HepG2 (cell line): ENCODE data around the gene GGA3. TPM values are rescaled to one million over a fixed set of nuclear protein-coding genes. Genes with fewer than 3 reads are reported as not detected.

Source experiments
- ATAC-seq: fragments of 200-7000 bp; cut with Tn5 transposase; 3 replicates; pipeline ENCODE4 v1.9.1; 2020; ENCODE audit warnings: mild to moderate bottlenecking, moderate library complexity
- BruUV-seq: library from RNA; stranded (reverse); fragments of 400-500 nt; replicated peaks from 2 replicates; lab custom pipeline; 2021; lab: Mats Ljungman, UMichigan
- CTCF ChIA-PET: fragments of 300-600 bp; formaldehyde crosslinking; extraction: SDS; loops from one replicate; lab custom pipeline; 2021; ENCODE audit warnings: low total read pairs, inconsistent platforms, low intra/inter-chr PET ratio; lab: Yijun Ruan, JAX
- POLR2A ChIA-PET: fragments of 350-600 bp; sonication (Branson Sonifier 250); formaldehyde crosslinking; loops from one replicate; lab custom pipeline; 2020; ENCODE audit warnings: antibody characterized with exemption, inconsistent platforms; lab: Yijun Ruan, JAX
- DNase-seq: peaks from one replicate; pipeline ENCODE4 v3.0.0-alpha.2; 2015; ENCODE audit warnings: low spot score
- FAIRE-seq: peaks from 3 replicates; lab custom pipeline; 2011; peaks lifted over from hg19 to GRCh38; lab: Jason Lieb, UNC
- H2AFZ ChIP-seq: one replicate; pipeline ENCODE4 v1.6.1; 2011; ENCODE audit warnings: low read length, inconsistent platforms
- H3K27ac ChIP-seq: fragments of 300-600 bp; 3 replicates; pipeline ENCODE4 v1.8.0; 2011; ENCODE audit warnings: mixed run types, mild to moderate bottlenecking, mixed read lengths, low read length, inconsistent platforms; ENCODE audit not compliant: insufficient read depth; ENCODE audit errors: extremely low read length
- H3K27me3 ChIP-seq, 2 experiments: fragments of 200-600 bp in 1 of 2; 2 replicates in 1 of 2; 3 replicates in 1 of 2; pipeline versions ENCODE4 v1.6.0 to v1.8.0; 2011; ENCODE audit warnings: low read length in 2 of 2, mild to moderate bottlenecking in 2 of 2, moderate library complexity in 2 of 2, inconsistent platforms in 1 of 2; ENCODE audit not compliant: insufficient read depth in 2 of 2, control insufficient read depth in 1 of 2
- H3K36me3 ChIP-seq, 2 experiments: fragments of 200-600 bp in 1 of 2; replicated peaks in 1 of 2; 2 replicates in 1 of 2; 3 replicates in 1 of 2; pipeline versions ENCODE4 v1.5.1 to v1.8.0; 2011; ENCODE audit warnings: low read length in 2 of 2, inconsistent platforms in 1 of 2; ENCODE audit not compliant: insufficient read depth in 2 of 2, control insufficient read depth in 1 of 2
- H3K4me1 ChIP-seq: 2 replicates; pipeline ENCODE4 v1.5.1; 2012; ENCODE audit warnings: low read length, inconsistent platforms; ENCODE audit not compliant: insufficient read depth
- H3K4me2 ChIP-seq: 2 replicates; pipeline ENCODE4 v1.6.0; 2011; ENCODE audit warnings: low read depth, low read length, inconsistent platforms
- H3K4me3 ChIP-seq, 3 experiments: fragments of 200-600 bp in 1 of 3; sonication (generic), shearing (Covaris generic) in 1 of 3; replicated peaks in 1 of 3; 2 replicates each; pipeline ENCODE4 v1.5.1; 2011 to 2016; ENCODE audit warnings: low read length in 3 of 3, inconsistent platforms in 2 of 3, low read depth in 2 of 3, mild to moderate bottlenecking in 2 of 3, control low read depth in 1 of 3, mixed read lengths in 1 of 3; ENCODE audit not compliant: insufficient read depth in 1 of 3
- H3K79me2 ChIP-seq: one replicate; pipeline ENCODE4 v1.6.1; 2011; ENCODE audit warnings: low read length, inconsistent platforms; ENCODE audit not compliant: insufficient read depth
- H3K9ac ChIP-seq: 2 replicates; pipeline ENCODE4 v1.6.0; 2011; ENCODE audit warnings: mild to moderate bottlenecking, low read depth, low read length, inconsistent platforms; ENCODE audit not compliant: insufficient read depth
- H3K9me3 ChIP-seq: 2 replicates; pipeline ENCODE4 v1.5.1; 2012; ENCODE audit warnings: mild to moderate bottlenecking, low read length
- H4K20me1 ChIP-seq: 2 replicates; pipeline ENCODE4 v1.6.0; 2011; ENCODE audit warnings: inconsistent platforms, mild to moderate bottlenecking, low read length, moderate library complexity; ENCODE audit not compliant: insufficient read depth
- ASH2L ChIP-seq: fragments of 300-600, 200-600 bp; sonication (generic); IDR thresholded peaks from 2 replicates; pipeline ENCODE4 v1.7.0; 2017; ENCODE audit warnings: low read depth, mild to moderate bottlenecking, moderate library complexity, mixed read lengths, low read length; ENCODE audit not compliant: insufficient read length
- GPBP1L1 ChIP-seq: sonication (generic); formaldehyde crosslinking; IDR thresholded peaks from 2 replicates; pipeline ENCODE4 v1.5.0; 2020; ENCODE audit warnings: mild to moderate bottlenecking, missing genetic modification reagents
- ISL2 ChIP-seq: sonication (generic); formaldehyde crosslinking; IDR thresholded peaks from 2 replicates; pipeline ENCODE4 v1.5.0; 2020; ENCODE audit warnings: missing genetic modification reagents
- KLF6 ChIP-seq: IDR thresholded peaks from 2 replicates; pipeline ENCODE4 v1.8.0; 2016; ENCODE audit warnings: missing biosample characterization, missing genetic modification reagents
- PHF20 ChIP-seq: sonication (generic); formaldehyde crosslinking; IDR thresholded peaks from 2 replicates; pipeline ENCODE4 v1.5.0; 2020; ENCODE audit warnings: mild to moderate bottlenecking, missing genetic modification reagents
- POLR2G ChIP-seq: fragments of 200-400 bp; formaldehyde crosslinking; IDR thresholded peaks from 2 replicates; pipeline ENCODE4 v1.6.1; 2018; ENCODE audit warnings: mild to moderate bottlenecking, low read depth, low read length, moderate library complexity
- SYNCRIP ChIP-seq: fragments of 200-400 bp; formaldehyde crosslinking; IDR thresholded peaks from 2 replicates; pipeline ENCODE4 v1.6.1; 2018; ENCODE audit warnings: mild to moderate bottlenecking, low read depth, low read length; ENCODE audit not compliant: insufficient read depth
- ZNF432 ChIP-seq: sonication (generic); formaldehyde crosslinking; IDR thresholded peaks from 2 replicates; pipeline ENCODE4 v1.5.0; 2020; ENCODE audit warnings: missing genetic modification reagents, mild to moderate bottlenecking, borderline replicate concordance
- ZNF512B ChIP-seq: sonication (generic); formaldehyde crosslinking; IDR thresholded peaks from 2 replicates; pipeline ENCODE4 v1.5.1; 2020; ENCODE audit warnings: missing genetic modification reagents, mild to moderate bottlenecking, borderline replicate concordance
- WGBS: methylation state at CpG from one replicate; pipeline ENCODE4 v1.1.6; 2017; ENCODE audit warnings: low lambda C conversion rate; 5-methylcytosine and 5-hydroxymethylcytosine counted together
- in situ Hi-C: cut with HindIII; loops from 2 replicates; pipeline ENCODE4 v1.10.0; 2017; ENCODE audit warnings: low pct_unique_long_range_greater_than_20kb; ENCODE audit not compliant: extremely low pct_ligation_motif_present
- intact Hi-C: fragments of 100-400 bp; cut with micrococcal nuclease; formaldehyde crosslinking; loops from one replicate; pipeline ENCODE4 v1.10.0; 2022; ENCODE audit not compliant: unreplicated experiment
- polyA plus RNA-seq, 8 experiments: library from polyadenylated mRNA; depleted of rRNA in 3 of 8; stranded (reverse) in 7 of 8; unstranded in 1 of 8; fragments of >200 nt; fragmentation: Illumina TruSeq in 4 of 8; extraction: Trizol in 4 of 8; gene quantifications; 2 replicates each; pipeline versions ENCODE4 v1.2.1 to v1.2.3, GENCODE V29; 2011 to 2016; ENCODE audit warnings: low read depth in 4 of 8, missing spikeins in 1 of 8, mixed read lengths in 1 of 8; ENCODE audit not compliant: insufficient read depth in 1 of 8
- total RNA-seq, 5 experiments: library from RNA; depleted of rRNA; stranded (reverse); fragments of >200 nt; fragmentation: Illumina TruSeq; extraction: Trizol; gene quantifications; 2 replicates each; pipeline ENCODE4 v1.2.3, GENCODE V29; 2016; ENCODE audit warnings: low read depth in 1 of 5

GGA3 gene
- total and polyA plus RNA-seq, 2 of the 13 experiments (the other 11 are each of a cell fraction or from before 2014, with no cell fraction given) = 28.4 to 43.7 TPM

GRCh38 chr17:75209061-75209460, 52.3 kb downstream of the GGA3 start:
- in situ Hi-C loops (no loop called here), intact Hi-C loops (no loop called here)
- Histone ChIP-seq H3K4me3 (no peak overlapping the region), H3K27me3 (no peaks in the 10 kb centered on the region; a peak in 1 of 5 replicates), H3K27ac (no peak overlapping the region), H3K9me3 (no peaks in the 10 kb centered on the region), H3K9ac (no peak overlapping the region), H3K4me2 (no peak overlapping the region), H3K79me2 (peaks cover 41% of the 10 kb centered on the region), H2AFZ (no peak overlapping the region), H3K4me1 (peaks cover 22% of the 10 kb centered on the region), H3K36me3 (peaks cover 19 to 51% of the 10 kb centered on the region in 2 experiments), H4K20me1 (no peaks in the 10 kb centered on the region)
- TF ChIP-seq GPBP1L1 = no peak
- TF ChIP-seq SYNCRIP = no peak
- no peak for TF ChIP-seq ASH2L
- TF ChIP-seq ISL2 (CRISPR knock-in tag) = no peak
- TF ChIP-seq ZNF512B (CRISPR knock-in tag) = no peak
- no peak for TF ChIP-seq KLF6 (CRISPR knock-in tag)
- no peak for TF ChIP-seq POLR2G
- no peak for TF ChIP-seq ZNF432 (CRISPR knock-in tag)
- TF ChIP-seq PHF20 = no peak
- no TSS peak for BruUV-seq
- ChIA-PET POLR2A (interaction anchor here (1.8 kb wide), 1 partner anchor 52 kb away, joined by 5 read pairs; the partner anchor contains the start of genes GGA3 and MRPS7), CTCF (no interaction called here)
- DNase-seq (no peak), ATAC-seq (no peak), FAIRE-seq (no peak)
- WGBS = 92% methylated on average over 3 of the region's 3 CpGs
